SIG-M5 (cell line): ENCODE measurements around the gene NQO1.
"Not testable (repeated sequence)": the region's sequence is repeated elsewhere in the genome, so short reads cannot be mapped to it uniquely, and the experiment has no call there.

Experiments used
- DNase-seq: peaks from one replicate; lab custom pipeline; 2025; lab: John Stamatoyannopoulos, UW

NQO1 gene

DNA sequence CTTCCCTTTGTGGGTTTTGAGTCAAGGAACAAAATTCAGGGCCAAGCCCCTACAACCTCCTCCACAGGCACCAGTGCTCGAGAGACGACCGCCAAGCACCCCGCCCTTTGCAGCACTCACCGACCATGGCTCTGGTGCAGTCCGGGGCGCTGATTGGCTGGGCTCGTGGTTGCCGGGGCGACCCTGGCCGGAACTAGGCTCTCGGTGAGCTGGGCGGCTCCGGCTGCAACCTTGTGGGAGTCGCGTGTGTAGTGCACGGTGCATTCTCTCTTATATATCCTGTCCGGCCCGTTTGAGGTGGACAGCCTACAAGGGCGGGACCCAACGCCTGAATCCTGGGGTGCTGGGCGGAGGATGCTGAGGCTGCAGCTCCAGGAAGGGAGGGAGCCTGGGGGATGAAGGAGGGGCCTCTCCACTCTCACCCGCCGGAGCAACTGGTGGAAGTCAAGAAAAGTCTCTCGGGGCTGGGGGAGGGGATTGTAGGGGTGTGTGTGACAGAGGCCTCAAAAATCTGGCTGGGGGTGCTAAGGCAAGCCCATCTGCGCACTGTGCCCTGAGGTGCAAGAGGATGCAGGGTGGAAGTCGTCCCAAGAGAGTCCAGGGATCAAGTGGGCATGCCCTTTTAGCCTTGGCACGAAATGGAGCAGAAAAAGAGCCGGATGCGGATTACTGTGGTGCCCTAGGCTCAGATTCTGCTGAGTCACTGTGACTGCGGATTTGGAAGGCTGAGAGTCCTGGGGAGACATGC, at the start of gene NQO1:
Gene NQO1 (minus strand): TSS at position 248 of the 748 bp plus-strand sequence. CDS start 121 bp downstream, at position 127.
- no peak for DNase-seq

DNA sequence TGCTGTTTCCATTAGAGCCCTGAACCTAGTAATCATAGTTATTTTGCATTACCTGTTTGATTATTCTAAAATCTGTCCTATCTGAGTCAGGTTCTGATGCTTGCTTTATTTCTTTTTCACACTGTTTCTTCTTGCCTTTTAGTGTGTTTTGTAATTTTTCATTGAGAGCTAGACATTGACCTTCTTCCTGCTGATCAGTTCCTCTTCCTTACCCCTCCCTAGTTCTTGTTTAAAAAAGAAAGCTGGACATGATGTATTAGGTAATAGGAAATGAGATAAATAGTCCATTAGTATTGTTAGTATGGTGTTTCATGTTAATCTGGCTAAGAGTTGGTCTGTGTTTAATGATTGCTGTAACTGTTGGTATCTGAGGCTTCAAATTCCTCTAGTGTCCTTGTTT, 49.2 kb upstream of the NQO1 start:
- no peak for DNase-seq

DNA sequence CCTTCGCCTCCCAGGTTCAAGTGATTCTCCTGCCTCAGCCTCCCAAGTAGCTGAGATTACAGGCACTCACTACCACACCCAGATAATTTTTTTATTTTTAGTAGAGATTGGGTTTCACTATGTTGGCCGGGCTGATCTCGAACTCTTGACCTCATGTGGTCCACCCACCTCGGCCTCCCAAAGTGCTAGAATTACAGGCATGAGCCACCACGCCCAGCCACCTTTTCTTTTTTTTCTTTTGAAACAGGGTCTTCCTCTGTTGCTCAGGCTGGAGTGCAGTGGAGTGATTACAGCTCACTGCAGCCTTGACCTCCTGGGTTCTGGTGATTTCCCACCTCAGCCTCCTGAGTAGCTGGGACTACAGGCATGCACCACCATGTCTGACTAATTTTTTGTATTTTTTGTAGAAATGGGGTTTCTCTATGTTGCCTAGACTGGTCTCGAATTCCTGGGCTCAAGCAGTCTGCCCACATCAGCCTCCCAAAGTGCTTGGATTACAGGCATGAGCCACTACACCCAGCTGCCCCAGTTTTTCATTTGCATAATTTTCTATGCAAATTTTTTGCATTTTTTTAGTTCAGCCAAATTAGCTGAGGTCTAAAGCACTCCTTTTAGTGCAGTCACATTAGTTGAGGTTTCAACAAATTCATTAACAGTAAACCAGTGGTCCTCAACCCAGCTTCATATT, 47.0 kb upstream of the NQO1 start:
- DNase-seq: no peak

DNA sequence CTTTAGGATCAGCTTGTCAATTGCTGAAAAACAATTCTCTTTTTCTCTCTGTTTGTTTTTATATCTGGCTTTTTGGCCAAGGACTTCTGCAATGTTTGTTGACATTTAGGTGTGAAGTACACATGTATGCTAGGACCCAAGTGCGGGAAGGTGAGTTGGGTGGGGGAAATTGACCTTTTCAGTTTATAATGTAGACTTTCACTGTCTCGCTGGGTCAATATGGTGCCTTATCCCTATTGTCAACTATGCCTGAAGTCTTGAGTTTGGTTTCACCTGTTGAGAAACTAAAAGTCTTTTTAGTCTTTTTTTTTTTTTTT, 45.2 kb upstream of the NQO1 start:
- DNase-seq: no peak

DNA sequence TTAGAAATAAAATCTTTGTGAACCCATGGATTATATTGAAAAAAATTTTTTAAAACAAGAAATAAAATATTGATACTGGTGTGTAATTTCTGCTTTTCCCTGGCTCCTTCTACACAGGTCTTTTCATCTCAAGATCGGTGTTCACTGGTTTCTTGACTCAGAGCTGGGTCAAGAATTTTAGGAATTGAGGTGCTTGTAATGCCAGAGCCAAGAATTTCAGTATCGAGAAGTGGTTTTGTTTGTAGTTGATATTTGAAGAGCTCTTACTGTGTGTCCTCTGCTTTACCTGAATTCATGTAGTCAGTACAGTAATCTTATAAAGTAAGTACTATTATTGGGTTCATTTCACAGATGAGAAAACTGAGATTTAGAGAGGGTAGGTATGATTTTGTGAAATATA, 43.0 kb upstream of the NQO1 start:
- DNase-seq: no peak

DNA sequence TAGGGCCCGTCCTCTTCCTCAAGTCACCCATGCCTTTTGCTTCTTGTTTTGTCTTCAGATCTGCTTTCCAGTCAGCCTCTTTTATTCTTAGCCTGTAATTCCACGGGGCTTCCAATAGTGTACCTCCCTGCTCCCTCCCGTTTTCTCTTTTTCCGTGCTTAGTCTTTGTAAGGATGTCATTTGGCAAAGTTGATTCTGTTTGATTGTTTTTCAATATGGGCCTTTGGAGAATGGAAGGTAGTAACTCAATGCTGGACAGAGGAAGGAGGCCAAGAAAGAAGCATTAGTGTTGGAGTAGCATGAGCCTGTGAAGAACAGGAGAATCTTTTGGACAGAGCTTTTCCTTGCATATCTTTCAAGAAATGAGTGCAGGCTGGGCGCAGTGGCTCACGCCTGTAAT, 42.3 kb upstream of the NQO1 start:
- no peak for DNase-seq

DNA sequence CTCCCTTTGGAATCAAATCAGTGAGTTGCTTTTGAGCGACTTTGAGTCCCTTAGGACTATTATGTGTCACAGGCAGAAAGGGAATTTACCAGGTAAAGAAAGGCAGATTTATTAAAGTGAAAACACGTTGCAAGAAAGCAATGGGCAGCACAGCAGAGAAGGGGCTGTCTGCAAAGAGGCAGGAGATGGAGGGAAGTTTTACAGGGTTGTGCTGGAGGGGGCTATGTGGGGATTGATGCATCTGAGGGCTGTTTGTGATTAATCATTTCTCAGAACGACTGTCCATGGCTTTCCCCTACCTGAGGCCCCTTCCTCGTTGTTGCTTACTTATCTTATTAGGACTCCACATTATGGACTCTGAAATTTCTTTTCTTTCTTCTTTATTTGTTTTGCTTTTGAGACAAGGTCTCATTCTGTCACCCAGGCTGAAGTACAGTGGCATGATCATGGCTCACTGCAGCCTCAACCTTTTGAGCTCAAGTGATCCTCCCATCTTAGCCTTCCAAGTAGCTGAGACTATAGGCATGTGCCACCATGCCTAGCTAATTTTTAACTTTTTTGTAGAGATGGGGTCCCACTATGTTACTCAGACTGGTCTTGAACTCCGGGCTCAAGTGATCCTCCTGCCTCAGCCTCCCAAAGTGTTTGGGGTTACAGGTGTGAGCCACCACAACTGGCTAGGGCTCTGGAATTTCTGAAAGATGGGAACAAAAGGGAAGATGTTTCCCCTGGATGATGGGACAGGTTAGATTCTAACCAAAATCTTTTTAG, 41.3 kb upstream of the NQO1 start:
- DNase-seq: no peak

DNA sequence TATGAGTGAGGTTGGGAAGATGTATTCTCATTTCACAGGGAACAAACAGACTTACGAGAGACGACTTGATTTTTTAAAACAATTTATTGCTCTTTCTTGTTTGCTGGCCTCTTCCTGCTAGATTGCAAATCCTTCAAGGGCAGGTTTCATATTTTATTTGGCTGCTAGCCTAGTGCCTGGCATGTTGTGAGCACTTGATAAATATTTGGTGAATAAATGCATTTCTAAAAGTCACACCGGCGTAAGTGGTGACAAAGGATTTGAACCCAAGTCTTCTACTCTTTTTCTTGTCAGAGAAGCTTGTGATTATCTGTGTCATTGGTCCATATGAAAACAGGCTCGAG, 37.2 kb upstream of the NQO1 start:
- DNase-seq: no peak

DNA sequence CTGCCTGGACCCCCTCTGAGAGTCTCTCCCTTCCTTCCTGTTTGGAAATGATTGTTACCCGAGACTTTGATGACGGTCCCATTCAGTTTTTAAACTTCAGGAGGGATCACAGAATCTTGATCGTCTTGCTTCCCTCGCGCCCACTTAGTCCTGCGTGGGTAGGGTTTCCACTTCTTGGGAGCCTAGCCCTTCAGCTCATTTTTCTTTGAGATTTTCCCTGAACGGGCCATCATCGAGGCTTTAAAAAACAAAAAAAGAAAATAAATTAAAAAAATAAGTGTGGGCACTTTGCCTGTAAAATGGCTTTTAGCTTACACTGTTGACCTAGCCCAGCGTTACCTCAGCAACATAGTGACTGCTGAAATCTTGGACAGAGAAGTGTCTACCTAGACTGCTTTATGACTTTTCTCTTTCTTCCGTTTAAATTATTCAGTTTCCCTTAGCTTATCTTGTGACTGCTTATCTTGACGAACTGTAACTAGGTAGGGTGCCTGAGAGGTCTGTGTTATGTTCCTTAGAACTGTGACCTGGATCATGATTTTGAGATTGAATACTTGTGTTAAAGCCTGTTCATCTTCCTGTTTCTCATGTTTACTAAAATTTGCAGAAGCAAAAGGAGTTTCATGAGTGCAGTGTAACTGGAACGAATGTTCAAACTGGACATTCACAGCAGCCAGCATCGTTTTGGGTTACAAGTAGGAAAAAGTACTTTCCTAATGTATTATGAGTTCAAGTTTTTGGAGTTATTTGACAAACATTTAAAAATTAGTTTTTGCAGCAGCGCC, 36.6 kb upstream of the NQO1 start:
- DNase-seq: no peak

DNA sequence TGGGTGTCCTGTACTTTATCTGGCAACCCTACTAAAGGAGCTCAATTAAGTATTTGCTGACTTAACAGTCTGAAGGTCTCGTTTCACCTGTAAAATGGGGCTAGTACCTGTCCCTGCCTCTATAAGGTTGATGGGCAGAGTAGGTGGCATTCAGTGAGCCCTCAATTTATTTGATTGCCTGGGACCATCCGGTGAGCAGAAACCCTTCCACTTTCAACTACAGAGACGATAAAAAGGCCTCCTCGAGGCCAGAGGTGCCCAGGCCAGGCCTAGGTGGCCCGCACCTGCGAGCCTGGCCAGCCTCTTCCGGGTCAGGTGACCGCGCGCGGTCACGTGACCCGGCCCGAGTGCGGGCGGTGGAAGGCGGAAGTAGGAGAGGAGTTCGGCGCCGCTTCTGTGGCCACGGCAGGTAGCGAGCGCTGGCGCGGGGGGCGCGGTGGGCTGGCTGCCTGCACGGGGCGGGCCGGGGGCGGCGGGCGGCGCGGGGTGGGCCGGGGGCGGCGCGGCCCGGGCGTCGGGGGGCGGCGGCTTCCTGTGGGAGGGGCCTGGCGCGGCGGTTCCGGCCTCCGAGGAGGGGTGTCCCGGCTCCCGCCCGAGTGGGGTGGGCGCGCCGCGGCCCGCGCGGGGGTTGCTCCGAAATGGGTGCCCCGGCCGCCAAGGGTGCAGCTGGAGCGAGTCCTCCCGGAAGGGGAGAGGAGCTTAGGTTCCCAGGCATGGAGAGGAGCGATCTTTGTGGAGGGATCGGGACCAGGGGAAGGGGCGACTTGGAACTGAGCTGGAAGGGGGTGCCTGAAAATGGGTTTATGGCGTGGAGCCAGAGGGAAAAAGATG, 35.8 kb upstream of the NQO1 start, which contains the start of gene WWP2:
Gene WWP2 (plus strand): TSS at position 350 of the 831 bp plus-strand sequence. CDS start 24,679 bp downstream, outside the sequence.
- no peak for DNase-seq

DNA sequence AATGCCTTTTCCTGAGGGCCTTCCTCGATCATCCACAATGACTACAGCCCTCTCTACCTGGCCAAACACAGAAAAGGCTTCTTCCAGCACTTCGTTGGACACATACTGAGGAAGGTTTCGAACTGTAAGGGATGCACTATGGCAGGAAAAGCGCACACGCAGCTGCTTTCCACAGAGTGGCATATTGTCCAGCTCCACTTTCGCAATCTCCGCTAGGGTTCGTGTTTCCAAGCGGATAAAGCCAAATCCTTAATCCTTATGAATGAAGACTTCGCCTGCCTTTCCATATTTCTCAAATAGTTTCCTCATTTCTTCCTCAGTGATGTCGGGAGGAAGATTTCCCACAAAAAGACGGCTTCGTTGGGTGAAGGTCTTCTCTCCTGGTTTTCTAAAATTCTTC, 31.0 kb upstream of the NQO1 start:
- not testable (repeated sequence) for DNase-seq

DNA sequence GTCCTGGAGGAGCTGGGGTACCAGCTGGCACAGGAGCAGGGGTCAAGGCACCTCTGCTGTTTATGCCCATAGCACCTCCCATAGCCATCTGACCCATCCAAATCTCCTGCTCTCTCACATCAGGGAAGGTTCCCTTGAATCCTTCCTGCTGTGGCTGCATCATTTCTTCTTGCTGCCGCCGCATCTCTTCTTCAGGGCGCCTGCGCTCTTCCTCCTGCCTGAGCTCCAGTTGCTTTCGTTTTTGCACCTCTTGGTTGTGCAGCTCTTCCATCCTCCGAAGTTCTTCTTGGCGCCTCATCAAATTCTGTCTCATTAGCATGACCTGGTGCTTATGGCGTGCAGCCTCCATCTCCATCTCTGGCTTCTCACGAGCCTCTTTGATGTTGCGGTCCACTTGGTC, 30.3 kb upstream of the NQO1 start:
- no peak for DNase-seq

DNA sequence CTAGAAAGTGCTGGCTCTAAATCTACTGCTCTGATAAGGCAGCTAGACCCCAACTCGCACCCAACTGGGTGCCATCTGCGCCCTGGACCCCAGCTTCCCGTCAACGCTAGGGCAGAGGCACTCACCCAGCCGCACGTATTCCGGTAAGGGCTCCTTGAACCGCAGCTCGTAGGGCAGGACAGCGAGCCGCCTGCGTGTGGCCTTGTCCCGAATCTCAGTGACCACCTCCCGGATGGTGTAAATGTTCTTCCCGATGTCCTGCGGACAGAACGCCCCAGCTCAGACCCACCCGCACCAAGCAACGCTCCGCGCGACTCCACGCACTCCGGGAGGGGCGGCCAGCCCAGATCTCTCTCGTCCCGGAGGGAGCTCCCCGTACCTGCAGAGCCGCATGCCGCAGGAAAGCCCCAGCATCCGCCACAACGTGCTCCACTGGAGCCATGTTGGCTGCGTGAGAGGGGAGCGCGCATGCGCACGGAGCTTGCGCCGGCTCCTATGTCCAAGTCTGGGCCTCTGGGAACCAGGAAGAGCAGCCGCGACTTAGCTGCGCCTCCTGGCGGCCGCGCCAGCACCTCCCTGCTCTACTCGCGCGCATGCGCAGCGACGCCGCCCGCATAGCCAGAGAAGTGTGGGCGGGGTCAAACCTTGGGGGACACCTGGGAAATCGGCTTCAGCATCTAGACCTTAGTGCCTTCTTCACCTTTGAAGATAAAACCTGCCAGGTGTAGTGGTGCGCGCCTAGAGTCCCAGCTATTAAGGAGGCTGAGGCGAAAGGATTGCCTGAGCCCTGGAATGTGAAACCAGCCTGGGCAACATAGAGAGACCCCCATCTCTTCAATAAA, 28.3 kb upstream of the NQO1 start, which contains the start of gene NOB1:
Gene NOB1 (minus strand): TSS at position 458 of the 842 bp plus-strand sequence. CDS start 16 bp downstream, at position 442.
- DNase-seq: peak; percentile 69

DNA sequence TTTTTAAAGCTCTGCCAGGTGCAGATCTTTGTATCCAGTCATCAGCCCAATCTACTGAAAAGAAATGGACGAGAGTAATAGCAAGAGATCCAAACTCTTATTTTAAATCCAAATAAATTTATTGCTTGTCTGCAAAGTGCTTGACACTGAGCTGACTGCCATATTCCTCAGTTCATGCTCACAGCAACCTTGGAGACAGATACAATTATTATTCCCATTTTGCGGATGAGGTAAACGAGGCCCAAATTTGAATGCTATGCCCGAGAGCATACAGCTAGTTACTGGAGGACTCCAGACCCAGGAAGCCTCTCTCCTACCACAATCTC, 27.7 kb upstream of the NQO1 start:
- no peak for DNase-seq

DNA sequence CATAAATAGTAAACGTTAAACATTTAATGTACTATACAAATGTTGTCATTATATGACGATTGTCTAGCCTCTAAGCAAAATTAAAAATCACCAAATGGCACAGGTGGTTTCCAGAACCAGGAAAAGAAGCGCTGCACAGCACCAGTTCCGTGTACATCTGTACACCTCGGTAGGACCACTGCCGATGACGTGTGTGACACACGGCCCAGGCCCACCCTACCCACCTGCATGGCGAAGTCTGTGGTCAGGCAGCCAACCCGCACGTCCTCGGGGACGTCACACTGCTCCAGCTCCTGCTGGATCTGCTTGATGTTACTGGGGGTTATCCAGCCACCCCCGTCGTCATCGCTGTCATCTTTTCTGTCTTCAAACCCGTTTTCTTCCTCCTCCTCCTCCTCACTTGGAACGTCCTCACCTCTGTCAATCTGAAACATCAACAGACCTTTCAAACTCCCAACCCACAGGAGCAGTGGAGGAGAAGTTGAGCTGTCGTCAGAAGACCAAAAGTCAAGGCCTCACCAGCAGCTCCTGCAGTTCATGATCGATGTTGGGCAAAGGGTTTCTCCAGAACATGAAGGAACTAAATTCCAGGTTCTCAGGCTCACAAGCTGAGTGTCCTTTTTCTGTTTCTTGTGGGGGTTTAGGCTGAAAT, 22.5 kb upstream of the NQO1 start:
- no peak for DNase-seq

DNA sequence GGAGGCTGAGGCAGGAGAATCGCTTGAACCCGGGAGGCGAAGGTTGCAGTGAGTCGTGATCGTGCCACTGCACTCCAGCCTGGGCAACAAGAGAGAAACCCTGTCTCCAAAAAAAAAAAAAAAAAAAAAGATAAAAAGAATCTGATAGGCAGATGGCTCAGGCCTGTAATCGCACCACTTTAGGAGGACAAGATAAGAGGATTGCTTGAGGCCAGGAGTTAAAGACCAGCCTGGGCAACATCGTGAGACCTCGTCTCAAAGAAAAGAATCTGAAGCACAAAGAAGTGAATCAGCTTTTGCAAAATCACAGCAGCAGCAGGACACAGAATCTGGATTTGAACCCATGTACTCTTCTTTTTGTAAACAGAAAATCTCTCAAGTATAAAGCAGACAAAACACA, 20.8 kb upstream of the NQO1 start:
- DNase-seq: no peak

DNA sequence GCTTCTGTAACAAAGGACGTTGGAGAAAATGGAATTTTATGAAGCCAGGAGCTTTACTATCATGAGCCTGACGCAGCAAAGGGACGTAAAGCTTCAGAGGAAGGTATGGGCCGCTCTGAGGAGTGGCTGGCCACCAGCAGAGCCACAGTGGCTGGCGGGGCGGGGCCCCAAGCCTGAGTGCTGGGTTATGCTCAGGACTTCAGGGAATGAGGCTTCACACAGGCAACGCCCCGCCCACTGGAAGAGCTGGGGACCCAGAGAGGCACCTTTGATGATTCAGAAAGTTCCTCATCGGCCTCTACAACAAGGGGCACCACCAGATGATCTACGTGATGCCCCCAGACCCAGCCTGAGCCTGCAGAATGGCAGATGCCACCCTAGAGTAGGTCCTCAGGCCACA, 19.6 kb upstream of the NQO1 start:
- DNase-seq: no peak

DNA sequence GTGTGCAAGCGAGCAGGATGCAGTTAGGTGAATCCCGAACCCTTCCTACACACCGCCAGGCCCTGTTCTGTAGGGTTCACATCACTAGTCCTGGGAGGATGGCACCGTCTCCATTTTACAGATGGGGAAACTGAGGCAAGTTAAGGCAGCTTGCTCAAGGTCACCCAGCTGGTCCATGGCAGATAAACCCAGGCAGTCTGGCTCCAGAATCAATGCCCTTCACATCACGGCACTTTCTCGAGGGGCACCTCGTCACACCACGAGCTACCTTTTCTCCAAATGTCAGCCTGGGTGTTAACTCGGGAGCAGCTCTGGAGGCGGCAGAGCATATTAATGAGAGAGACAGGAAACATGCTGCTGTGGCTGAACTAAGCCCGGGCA, 18.9 kb upstream of the NQO1 start:
- DNase-seq: no peak

DNA sequence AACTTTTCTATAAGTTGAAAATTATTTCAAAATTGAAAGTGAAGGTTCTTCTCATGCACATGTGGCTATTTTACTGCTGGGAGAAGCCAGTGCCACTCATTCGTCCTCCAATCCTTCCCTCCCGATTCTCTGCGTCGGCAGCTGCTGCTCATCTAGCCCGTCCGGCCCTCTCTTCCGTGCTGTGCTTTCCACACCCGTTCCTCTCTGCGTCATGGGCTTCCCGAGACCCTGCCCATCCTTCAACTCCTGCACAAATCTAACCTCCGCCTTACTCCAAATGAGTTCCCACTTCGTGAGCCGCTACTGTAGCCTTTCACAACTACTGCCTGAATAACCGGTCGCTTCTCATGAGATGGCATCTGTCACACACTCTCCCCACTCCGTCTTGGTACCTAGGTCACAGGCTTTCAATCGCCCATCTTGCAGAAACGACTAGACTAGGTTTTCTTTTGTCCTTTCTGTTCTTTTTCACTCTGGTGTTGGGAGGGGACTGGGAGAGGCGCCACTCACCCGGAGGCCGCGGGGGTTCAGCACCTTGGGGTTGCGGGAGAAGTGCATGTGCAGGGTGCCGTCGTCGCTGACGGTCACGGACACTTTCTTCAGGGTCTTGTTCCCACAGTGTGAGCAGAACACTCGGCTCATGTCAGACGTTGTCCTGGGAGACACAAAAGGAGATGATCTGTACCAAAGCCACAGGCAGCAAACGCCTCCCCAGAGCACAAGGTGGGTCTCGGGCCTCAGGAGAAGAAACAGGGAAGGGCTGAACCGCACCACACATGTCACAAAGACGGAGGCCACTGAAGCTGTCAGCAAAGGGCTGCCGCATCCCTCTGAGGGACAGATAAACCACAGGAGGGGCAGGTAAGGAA, 18.2 kb upstream of the NQO1 start:
- DNase-seq: no peak
